COR-L47 (cell line): Measurements from ENCODE around the gene APOH.
A peak's percentile ranks its signal among the peaks of the same experiment; 100 is the strongest.

ENCODE experiments used
- DNase-seq: peaks from one replicate; lab custom pipeline; 2025; lab: John Stamatoyannopoulos, UW

The APOH gene

DNA sequence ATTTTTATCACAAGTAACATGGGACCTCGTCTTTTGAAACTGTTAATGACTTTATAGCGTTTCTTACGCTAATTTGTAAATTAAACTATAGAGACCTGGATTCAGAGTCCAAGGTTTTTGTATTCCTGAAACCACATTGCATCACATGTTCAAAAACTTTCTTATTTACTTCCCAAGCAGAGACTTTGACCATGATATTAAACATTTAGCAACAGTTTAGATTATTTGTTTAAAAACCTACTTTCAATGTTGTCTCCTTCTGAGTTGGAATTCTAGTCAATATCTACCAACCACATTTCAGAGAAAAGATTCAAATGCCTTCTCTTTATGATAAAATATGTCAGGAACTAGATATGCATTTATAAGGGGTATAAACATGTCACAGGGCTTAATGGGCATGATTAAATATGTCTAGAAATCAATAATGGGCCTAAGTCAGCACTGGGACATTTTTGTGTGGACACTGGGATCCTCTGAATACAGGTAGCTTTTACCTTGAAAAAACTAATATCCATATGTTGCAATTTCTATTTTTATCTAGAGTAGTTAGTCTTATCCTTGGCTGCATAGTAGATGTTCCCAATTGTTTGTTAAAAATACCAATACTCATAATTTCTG is 6.3 kb upstream of the APOH start:
- no peak for DNase-seq

DNA sequence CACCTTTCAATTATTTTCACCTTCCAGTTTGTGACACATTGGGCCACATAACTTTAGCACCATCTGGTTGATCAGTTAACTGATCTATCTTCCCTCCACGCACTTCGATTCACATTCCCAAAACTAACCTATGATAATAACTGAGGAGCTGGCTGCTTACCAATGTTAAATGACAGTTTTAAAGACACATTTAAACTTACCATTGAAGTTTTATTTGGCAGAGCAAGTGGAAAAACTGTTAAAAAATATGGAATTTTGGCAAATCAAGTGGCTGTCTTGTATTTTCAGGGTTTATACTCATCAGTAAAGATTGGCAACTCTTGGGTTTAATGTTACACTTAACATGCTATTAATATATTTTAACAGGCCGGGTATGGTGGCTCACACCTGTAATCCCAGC is 5.4 kb upstream of the APOH start:
- DNase-seq = no peak

DNA sequence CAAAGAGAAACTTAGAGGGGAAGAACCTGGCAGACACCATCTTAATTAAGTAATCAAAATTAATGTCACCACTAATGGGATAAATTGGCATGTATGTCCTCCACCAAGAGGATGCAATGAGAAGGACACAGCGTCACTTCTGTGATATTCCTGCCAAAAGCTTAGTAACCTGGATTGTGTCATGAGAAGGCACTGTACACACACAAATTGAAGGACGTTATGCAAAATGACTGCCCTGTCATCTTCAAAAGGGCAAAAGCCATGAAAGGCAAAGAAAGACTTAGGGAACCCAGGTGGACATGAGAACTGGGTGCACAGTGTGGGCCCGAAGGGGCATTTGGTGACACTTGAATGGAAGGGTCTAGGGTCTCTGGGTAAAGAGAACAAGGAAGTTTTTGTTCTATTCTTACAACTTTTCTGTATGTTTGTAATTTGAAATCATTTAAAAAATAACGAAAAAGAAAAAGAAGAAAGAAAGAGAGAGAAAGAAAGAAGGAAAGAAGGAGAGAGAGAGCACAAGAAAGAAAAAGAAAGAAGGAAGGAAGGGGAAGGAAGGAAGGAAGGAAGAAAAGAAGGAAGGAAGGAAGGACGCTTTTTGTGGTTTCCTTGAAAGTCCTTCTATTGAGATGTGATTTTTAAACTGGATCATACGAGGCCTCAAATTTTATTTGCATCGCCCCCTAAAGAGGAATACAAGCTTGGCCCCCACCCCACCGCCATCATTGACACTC is 4.0 kb upstream of the APOH start:
- DNase-seq = no peak

DNA sequence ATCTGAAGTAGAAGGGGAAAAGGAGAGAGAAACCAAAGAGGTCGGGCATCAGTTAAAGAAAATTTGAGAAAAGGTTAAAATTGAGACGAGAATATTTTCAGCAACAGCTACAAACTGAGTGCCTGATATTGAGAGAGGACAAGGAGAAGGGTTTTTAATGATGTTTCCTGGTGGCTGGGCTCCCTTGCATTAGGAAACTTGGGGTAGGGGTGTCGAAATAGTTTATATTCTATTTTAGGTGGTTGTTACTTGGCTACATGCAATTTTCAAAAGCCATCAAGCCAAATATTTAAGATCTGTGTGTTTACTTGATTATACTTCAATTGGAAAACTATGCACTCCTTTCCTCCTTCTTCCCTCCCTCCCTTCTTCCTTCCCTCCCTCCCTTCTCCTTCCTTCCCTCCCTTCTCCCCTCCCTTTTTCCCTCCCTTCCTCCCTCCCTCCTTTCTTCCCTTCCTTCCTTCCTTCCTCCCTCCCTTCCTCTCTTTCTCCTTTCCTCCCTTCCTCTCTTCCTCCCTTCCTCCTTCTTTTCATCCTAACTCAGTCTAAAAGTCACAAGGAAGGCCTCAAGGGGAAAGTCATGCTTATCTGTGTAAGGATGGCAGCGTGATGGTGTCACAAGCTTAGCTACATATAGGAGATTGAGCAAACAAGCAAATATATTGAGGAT is 1.8 kb upstream of the APOH start:
- DNase-seq = no peak

DNA sequence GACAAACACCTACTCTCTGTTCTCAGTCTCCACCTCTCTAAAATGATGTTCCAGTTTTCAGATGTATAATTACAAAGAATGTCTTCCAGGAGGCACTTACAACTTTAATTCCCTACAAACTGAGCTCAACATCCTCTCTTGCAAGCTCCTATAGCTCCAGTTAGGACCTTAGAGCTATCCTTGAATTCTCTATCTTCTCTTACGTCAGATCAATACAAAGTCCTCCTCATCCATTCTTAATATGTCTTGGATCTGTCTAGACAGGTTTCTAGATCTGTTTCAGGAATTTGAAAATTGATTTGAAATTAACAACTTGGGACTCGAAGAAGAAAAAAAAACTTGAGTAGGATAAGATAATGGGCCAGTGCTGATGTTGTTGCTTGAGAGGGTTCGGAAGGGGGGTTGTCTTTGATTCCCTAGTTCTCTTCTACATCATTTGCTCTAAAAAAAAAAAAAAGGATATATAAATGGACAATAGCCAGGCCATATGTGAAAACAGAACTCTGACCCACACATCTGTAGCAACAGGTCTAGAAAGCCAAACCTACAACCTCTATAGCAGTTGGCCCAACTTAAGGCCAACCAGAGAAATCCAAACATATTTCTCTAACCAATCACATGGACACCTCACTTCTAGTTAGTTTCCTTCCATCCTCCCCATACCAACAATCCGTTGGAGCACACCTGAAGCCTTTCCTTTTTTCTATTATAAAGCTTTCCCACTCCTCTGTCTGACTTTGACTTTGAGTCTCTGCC is 746 bp upstream of the APOH start:
- no peak for DNase-seq

DNA sequence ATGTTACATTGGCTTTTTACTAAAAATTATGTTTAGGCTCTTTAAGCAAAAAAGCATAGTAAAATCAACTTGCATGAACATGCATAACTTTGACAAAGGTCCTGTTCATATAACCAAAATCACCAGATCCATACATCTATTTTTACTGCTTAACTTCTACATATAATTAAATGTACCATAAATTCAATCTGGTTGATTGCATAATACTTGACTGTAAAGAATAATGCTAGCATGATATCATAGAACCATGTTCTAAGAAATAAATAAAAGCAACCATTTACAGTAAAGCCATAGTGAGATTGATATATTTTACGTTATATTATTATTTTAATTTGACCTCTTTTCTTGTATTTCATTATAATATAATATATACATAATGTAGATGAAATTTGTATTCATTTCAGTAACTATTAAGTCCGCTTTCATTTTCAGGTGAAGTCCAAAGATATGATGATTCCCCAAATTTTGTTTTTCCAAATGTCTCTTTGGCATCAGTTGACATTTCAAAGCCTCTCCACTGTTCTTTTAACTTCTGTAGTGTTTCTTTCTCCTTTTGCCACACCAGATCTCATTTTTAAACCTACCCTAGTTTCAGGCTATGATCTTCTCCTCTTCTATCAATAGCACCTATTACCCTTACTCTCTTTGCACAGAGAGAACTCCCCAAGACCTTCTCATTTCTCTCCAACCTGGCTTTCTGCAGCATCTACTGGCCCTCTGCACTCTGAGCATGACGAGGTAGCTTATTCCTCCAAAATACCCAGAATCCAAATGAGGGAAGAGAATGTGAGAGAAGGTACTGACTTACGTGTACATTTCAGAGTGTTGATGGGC is 1.8 kb downstream of the APOH start:
- no peak for DNase-seq

DNA sequence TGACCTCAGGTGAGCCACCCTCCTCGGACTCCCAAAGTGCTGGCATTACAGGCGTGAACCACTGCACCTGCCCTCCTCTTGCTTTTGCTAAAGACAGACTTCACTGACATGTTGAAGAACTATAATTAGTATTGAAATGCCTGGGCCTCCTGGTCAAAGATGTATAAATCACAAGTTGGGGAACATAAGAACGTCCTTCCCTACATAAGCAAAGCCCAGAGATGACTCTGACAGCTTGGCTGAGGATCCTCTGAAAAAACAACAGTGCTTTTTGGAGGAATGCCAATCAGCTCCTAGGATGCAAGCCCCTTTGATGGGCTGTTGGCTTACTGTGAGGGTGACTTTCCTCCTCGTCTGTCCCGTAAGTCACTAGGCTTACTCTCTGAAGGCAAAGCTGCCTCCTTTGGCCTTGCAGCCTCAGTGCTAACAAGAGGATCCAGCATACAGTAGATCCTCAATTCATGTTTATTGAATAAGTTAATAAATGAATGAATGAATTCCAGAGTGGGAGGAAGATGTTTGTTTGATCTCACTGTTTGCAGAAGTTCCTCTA is 6.3 kb downstream of the APOH start:
- no peak for DNase-seq

DNA sequence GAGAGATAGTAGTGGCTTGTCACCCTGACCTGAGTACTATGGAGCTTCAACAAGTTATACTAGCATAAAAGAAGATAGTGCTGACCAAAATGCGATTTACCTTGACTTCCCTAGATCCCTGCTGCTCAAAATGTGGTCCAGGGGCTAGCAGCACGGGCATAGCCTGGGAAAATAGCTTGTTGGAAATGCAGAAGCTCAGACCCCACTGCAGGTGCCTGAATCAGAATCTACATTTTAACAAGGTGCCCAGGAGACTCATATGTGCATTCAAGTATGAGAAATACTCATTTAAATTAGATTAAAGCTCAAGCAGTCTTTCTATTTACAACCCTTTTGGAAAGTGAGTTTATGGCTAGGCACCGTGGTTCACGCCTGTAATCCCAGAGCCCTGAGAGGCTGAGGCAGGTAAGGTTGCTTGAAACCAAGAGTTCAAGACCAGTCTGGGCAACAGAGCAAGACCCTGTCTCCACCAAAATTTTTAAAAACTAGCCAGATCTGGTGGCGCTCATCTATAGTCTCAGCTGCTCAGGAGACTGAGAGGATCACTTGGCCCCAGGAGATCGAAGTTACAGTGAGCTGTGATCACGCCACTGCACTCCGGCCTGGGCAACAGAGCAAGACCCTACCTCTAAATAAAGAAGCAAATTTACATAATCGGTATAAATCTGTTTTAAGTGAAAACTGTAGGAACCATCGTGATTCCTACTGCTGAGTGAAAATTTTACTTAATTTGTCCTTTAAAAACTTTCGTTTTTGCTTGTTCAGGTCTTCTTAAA is 7.3 kb downstream of the APOH start:
- no peak for DNase-seq

DNA sequence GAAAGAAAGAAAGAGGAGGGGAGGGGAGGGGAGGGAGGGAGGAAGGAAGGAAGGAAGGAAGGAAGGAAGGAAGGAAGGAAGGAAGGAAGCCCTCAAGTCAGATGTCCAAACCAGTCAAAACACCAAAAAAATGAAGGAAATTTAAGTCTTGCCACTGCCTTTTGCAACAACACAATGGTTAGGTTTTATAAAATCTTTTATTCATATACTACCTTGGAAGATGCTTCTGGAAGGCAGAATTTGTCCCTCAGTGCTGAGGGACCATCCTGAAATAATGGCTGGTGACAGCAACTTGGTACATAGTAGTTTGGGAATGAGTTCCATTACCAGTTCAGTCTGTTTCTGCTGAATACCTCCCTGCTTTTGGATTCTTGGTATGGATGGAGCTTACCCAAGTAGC is 7.9 kb downstream of the APOH start:
- DNase-seq = no peak

DNA sequence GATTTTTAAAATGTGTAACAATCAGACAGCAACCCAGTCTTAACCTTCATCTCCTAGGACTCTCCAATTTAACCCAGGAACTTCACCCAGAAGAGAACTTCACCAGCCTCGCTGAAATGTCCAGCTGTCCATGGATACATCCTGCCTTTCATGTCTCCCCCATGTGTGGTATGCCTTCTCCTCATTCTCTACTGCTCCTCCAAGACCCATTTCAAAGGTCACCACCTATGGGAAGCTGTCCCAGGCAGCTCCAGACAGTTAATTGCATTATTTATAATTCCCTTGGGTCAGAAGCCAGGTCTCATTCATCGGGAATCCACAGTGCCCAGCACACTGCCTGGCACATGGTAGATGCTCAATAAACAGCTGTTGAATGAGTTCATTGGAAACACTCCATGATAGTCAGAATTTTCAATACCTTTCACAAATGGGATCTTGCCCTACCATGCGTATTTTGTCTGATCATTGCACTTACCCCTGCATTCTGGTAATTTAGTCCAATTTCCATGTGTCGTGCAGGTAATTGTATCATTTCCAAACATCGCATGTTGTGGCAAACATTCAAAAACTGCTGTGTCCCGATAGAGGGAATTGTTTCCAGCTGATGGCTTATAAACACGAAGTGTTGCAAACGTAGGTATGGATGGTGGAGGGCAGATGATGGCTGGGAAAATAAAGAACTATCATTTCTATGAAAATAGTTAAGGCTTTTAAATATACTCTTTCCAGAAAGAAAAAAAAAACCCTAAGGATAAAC is 9.0 kb downstream of the APOH start:
- no peak for DNase-seq

DNA sequence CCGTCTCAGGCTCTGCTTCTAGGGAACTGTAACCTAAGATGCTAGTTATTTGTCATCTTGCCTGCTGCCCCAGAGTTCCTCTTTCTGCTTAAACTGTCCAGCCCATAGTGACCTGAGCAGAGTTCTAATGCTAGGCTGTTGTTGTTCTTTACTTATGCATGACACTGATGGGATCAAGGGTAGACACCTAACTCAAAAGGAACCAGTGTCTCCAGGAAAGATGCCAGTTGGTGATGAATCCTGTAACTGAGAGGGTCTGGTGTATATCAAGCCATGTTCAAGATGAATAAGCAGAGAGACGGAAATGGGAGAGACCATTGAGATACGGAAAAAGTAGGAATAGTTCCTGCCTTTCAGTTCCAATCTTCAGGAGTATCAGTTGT is 13.7 kb downstream of the APOH start:
- no peak for DNase-seq

DNA sequence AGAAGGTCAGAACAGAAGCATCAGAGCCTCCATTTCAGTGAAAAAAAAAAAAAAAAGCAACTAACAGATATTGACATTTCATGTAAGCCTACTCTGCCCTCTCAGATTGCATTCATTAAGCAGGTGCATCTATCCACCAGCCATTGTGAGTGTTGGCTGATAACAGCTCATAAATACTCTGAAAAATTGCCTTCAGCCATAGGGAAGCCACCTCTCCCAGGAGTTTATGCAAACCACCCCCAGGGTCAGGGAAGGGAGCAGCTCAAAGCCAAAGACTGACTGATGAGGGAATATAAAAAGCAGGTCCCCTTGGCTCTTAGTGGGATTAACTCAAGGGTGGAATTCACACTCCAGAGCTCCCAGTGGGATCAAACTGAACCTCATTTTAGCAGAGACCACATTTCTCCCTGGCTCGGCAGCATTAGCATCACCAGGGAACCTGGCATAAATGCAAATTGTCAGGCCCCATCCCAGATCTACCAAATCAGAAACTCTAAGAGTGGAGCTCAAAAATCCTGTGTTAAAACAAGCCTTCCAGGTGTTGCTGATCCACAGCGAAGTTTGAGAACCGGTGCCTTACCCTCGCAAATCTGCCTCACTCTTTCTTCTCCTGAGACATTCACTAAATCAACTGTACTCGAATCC is 14.2 kb downstream of the APOH start:
- DNase-seq = peak; percentile 25

DNA sequence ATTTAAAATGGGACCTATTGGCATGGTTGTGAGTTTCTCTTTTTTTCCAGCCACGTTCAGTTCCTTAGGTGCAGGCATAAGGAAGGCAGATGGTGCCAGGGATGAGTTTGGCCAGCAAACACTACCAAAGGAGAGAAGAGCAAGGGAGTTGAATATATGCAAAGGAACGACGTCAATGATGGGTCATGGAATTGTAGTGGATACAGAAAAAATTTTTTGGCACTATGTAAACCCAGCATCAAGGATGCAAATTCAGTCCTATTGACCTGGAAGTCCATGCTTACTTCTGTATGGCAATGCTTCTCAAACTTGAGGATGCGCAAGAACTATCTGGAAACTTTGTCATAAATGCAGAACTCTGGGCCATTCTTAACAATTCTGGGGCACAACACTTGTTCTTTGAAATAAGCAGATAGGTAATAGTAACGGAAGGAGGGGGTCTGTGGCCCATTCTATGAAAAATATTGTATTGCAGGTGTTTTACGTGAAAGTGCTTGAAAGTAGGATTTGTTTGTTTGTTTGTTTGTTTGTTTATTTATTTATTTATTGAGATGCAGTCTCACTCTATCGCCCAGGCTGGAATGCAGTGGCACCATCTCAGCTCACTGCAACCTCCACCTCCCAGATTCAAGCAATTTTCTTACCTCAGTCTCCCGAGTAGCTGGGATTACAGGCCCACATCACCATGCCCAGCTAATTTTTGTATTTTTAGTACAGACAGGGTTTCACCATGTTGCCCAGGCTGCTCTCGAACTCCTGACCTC is 18.0 kb downstream of the APOH start:
- DNase-seq = no peak

DNA sequence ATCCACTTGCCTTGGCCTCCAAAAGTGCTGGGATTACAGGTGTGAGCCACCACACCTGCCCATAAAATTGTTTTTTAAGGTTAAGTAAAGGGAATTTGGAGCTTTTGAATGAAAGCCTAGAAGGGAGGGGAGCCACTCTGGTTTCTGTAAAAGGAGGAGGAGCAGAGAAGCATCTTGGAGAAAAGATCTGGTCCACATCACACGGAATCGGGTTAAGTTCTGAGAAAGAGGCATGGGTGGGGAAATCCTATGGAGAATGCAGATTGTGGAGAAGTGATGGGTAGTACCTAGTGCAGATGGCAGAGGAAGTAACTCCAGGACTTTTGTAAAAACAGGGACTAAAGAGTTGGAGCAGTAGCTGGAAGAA is 19.0 kb downstream of the APOH start:
- DNase-seq = no peak

DNA sequence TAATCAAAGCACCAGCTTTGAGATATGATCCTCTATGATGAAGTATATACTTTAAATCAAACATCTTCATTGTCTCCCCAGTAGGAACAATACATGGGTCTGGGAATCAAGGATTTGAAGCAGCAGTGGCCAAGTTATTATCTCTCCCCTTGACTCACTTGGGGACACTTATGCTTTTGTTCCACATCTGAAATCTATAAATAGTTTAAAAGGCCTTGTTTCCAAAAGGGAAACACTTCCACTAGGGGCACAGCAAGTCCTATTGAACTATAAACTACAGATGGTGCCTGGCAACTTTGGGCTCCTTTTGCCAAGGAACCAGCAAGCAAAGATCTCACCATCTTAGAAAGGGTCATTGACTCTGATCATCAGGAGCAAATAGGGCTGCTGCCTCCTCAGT is 21.3 kb downstream of the APOH start:
- DNase-seq = no peak

DNA sequence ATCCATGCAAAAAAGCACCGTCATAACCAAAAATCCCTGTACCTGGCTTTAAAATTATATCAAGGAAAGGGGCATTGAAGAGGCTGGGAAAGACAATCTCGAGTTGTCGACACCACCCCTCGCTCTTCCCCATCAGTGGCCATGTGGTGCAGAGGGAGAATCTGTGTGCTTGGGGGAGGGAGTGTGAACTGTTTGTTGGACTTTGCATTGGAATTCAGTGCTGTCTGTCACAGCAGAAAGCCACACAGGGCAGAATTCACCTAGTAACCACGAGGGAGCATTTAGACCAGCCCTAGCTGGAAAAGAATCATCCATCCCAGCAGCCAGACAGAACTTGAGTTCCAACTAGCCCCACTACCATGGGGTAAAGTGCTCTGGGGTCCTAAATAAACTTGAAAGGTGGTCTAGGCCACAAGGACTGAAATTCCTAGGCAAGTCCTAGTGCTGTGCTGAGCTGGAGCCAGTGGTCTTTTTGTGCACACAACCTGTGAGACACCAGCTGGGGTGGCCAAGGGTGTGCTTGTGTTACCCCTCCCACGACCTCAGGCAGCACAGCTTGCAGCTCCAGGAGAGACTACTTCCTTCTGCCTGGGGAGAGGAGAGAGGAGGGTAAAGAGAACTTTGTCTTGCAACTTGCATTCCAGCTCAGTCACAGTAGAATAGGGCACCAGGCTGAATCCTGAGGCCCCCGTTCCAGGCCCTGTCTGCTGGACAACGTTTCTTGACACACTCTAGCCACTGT is 25.8 kb downstream of the APOH start:
- DNase-seq = no peak

DNA sequence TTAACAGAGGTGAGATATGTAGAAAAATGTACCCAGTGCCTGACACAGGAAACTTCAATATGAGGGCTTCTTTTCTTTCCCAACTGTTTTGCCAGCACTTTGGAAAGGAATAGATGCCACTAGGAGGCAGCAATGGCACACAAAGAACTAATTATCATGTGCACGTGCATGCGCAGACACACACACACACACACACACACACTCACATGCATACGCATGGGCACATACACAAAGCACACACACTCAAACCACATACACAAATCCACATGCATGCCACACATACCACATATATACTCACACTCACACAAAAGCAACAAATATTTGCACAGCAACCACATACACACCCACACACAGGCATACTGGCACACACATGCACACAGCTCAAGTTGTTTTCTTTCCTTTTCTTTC is 28.5 kb downstream of the APOH start:
- DNase-seq = peak; percentile 66

DNA sequence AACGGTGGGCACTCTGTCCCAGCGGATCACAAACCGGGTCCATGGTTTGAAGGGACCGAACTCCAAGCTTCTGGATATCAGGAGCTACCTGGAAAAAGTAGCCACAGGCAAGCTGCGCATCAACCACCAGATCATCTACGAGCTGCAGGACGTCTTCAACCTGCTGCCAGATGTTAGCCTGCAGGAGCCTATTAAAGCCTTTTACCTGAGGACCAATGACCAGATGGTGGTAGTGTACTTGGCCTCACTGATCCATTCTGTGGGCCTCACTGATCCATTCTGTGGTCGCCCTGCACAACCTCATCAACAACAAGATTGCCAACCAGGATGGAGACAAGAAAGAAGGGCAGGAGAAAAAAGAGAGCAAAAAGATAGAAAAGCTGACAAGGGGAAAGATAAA is 31.0 kb downstream of the APOH start:
- DNase-seq = no peak
